HuH-7.5 (cell line): ENCODE measurements around the gene NKTR.

Experiments
- DNase-seq: peaks from one replicate; pipeline ENCODE4 v3.0.0; 2011; ENCODE audit warnings: low spot score

NKTR gene

GRCh38 chr3:42662813-42663535 is 62.5 kb downstream of the NKTR start:
- DNase-seq, result no peak

DNA sequence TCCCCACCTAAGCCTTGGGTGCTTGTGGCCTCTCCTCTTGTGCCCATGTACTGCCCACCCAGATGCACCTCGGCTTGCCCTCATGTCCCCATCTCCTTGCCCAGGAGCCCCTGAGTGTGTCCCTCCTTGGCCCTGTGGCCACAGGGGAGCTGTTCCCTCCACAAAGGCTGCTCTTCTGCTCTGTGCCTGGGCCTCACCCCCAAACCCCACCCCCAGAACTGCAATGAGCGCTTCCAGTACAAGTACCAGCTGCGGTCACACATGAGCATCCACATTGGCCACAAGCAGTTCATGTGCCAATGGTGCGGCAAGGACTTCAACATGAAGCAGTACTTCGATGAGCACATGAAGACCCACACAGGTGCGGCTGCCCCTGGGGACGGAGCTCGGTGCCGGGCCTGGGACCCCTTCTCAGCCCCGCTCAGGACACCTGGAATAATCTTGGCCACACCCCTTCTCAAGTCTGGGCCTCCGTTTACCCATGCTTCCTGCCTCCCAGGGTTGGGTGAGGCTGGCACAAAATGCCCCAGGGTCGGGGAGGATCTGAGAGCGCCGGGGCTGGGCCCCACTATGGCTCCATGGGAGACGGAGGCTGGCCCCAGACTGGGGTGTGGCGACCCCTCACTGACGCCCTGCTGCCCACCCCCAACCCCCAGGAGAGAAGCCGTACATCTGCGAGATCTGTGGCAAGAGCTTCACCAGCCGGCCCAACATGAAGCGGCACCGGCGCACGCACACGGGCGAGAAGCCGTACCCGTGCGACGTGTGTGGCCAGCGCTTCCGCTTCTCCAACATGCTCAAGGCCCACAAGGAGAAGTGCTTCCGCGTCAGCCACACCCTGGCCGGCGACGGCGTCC is 63.3 kb downstream of the NKTR start:
- DNase-seq, result no peak

GRCh38 chr3:42664438-42664803 is 63.9 kb downstream of the NKTR start:
- no peak for DNase-seq

DNA sequence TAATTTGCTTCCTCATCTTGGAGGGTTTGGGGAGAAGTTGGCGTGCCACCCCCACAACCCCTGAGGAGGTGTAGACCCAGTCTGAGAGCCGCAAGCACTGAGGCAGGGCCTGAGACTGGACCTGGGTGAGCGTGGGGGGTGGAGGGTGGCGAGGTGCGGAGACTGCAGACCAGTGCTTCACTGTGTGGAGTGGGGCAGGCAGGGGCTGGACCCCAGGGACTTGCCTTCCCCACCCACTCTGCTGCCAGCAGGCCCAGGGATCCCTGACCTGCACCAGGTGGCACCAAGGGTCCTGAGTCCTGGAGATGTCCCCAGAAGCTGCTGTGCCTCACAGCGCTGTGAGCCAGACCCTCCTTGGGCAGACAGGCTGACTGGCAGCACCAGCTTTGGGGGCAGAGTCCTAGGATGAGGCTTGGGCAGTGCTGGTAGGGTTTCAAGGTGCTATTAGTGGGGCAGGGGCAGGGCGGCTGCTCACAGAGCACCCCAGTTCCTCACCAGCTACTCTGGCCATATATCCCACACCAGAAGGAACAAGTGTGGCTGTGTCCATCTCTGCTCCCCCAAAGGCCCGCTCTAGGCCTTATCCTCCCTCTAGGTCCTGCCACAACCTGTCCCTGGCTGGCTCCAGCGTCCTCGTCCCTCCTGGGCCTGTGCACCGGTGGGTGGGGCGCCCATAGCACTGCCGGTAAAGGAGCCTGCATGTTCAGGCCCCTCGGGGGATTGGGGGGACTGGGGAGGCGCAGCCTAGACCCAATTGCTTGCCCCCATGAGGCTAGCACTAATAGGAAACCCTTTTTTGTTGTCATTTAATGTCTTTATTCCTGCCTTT is 64.8 kb downstream of the NKTR start:
- DNase-seq, result no peak

GRCh38 chr3:42666022-42666421 is 65.5 kb downstream of the NKTR start:
- DNase-seq, result no peak

GRCh38 chr3:42666577-42666998 is 66.1 kb downstream of the NKTR start:
- no peak for DNase-seq

DNA sequence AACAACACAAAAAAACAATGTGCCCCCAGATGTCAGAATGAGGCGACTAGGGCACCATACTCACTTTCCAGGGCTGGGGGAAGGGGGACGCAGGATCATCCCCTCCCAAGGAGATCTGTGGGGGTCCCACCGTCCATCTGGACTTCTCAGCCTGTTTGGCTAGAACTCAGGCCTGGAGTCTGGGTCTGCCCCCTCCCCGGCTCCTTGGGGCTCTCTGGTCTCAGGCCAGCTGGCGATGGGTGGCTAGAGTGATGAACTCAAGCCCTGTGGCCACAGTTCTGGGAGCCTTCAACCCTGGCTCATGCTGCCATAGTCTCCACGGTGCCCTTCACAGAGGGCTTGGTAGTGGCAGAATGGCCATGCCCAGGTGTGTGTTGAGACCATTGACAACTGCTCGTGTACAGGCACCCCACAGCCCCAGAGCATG is 66.6 kb downstream of the NKTR start:
- DNase-seq, result no peak

- DNase-seq, result no peak
Measured at GRCh38 chr3:42667523-42668412, 67.3 kb downstream of the NKTR start.

GRCh38 chr3:42668413-42668760 is 67.9 kb downstream of the NKTR start:
- no peak for DNase-seq

DNA sequence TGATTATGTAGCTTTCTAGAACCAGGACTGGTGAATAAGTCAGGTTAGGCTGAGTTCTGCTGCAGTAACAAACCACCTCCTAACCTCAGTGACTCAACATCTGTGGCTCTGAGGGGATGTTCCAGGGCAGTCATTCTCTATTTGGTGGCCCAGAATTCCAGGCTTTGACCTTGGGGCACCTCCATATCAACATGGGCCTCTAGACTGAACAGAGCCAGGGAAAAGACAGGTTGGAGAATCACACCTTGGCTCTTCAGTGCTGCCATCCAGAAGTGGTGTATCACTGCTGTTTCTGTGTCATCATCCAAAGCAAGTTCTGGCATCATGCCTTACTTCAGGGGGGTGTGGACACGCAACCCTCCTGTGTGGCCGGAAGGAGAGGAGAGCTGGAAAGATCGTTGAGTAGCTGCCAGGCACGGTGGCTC is 68.3 kb downstream of the NKTR start:
- DNase-seq, result peak; percentile 10

DNA sequence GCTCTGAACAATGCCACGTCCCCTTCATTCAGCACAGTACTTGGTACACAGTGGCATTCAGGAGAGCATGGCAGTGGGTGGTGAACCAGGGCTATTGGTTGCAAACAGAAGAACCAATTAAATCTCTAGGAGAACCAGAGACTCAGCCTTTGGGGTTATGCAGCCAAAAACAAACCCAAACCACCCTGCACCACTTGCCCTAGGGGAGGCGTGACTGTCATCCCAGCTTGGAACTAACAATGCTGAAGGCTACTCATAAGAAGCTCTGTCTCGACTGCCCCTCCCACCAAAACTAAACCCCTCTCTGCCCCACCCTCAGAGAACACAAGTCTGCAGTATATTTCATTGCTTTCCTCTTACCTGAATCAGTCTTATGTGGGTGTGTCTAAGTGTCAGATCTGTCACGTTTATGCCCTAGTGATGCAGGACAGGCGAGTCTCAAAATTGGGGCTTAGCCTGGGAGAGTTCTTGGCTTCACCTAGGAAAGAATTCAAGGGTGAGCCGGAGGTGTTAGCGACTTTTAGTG is 69.6 kb downstream of the NKTR start:
- DNase-seq, result peak; percentile 4

DNA sequence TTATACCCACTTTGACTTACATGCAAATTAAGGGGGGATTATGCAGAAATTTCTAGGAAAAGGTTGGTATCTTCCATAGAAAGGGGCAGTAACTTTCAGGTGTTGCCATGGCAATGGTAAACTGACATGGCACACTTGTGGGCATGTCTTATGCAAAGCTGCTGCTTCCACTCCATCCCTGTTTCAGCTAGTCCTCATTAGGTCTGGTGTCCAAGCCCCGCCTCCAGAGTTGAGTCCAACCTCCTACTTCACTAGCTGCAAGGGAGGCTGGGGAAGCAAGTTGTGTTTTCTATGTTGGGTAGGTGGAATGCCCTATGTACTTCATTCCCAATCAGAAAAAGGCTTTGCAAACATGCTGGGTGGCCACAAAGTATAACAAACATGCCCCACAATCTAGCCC is 70.2 kb downstream of the NKTR start:
- no peak for DNase-seq

- no peak for DNase-seq
Measured at GRCh38 chr3:42672515-42672914, 72.0 kb downstream of the NKTR start.

DNA sequence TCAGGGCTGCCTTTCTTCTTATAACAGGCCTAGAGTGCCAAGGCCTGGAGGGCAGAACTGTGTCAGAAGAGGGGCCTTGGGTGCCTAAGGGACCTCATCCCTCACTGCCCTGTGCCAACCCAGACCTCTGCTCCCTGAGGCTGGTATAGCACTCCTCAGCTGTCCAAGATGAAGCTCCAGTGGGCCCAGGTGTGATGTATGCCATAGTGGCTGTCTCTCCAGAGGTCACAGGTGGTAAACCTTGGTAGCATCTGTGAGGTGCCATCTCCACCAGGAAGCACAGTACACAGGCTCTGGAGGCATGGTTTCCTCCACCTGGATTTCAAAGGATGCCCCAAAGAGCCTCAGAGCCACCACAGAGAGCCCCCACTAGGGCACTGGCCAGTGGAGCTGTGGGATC is 72.6 kb downstream of the NKTR start:
- DNase-seq, result no peak

DNA sequence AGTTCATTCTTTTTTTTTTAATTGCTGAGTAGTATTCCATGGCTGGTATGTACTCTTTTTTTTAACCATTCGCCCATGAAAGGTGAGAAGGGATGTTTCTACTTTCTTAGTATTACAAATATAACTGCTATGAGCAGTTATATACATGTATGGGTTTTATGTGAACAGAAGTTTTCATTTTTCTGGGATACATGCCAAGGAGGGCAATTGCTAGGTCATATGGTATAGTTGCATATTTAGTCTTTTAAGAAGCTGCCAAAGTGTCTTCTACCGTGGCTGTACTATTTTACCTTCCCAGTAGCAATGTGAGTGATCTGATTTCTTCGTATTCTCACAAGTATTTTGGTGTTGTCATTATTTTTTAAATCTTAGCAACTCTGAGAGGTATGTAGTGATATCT is 73.7 kb downstream of the NKTR start:
- DNase-seq, result no peak

- DNase-seq, result no peak
Measured at GRCh38 chr3:42675909-42676308, 75.4 kb downstream of the NKTR start.

DNA sequence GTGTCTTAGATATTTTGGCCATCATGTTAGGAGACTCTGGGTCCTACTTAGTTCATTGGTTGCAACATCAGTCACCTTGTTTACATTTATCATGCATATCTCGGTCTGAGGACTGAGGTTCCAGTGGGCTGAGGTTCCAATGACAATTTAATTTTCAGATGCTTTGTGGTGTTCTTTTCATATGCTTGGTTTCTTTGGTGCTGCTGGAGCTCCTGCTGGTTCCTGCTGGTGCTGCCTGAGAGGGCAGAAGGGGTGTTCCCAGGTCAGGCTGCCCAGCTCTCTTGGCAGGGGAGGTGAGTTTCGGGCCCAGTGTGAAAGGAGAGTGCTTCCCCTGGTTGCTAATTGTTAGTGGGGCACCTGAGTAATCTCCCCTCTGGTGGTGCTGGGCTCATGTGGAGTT is 78.0 kb downstream of the NKTR start:
- no peak for DNase-seq

DNA sequence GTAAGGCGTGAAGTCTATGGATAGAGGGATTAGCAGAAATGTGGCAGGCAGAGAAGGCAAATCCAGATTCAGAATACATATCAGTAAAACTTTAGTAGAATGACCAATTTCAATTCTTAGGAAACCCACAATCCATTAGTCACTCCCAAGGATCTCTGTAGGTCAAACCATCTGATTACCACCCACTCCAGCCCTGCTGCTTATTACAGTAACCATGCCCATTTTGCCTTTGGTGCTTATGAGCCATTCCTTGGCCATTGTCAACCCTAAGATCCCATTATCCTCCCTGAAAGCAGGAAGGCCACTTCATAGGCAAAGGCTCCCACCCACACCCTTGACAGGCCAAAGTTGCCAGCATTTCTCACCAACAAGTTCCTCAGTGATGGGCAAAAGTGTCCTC is 79.8 kb downstream of the NKTR start:
- no peak for DNase-seq

- DNase-seq, result no peak
Measured at GRCh38 chr3:42680806-42681205, 80.3 kb downstream of the NKTR start.

GRCh38 chr3:42681361-42682038 is 81.0 kb downstream of the NKTR start:
- no peak for DNase-seq
